ENCODE results near the gene GNG2.

- TF ChIP-seq CTCF (IDR thresholded peaks at IDR 0.05; ENCODE audit: control extremely low read depth in 1 of 3, insufficient read depth in 1 of 3, low read depth in 1 of 3, low read length in 3 of 3), result no peak
- no peak for TF ChIP-seq RAD21 (IDR thresholded peaks at IDR 0.05 in 1 of 2, conservative IDR thresholded peaks at IDR 0.05 in 1 of 2; ENCODE audit: low read depth in 2 of 2, low read length in 2 of 2)
- no peak for TF ChIP-seq EZH2 (IDR thresholded peaks at IDR 0.05; ENCODE audit: low read depth, low read length, severe bottlenecking)
- TF ChIP-seq SIN3A (conservative IDR thresholded peaks at IDR 0.05 in 1 of 2, IDR thresholded peaks at IDR 0.05 in 1 of 2; ENCODE audit: low read depth in 1 of 2, low read length in 2 of 2), result no peak
These were observed 68.8 kb downstream of the GNG2 start for GRCh38 chr14:51929166-51929565.
